HFF-Myc (cell line): ENCODE data around the gene PBX3.

Experiments used
- DNase-seq: peaks from one replicate; pipeline ENCODE4 v3.0.0-alpha.2; 2011; ENCODE audit warnings: low read depth; ENCODE audit errors: extremely low read depth
- H3K4me3 ChIP-seq: replicated peaks from 2 replicates; pipeline ENCODE4 v1.5.1; 2011; ENCODE audit warnings: low read depth, mild to moderate bottlenecking, control low read depth, low read length
- CTCF ChIP-seq: IDR thresholded peaks from 2 replicates; pipeline ENCODE4 v1.5.1; 2012; ENCODE audit warnings: mild to moderate bottlenecking, low read depth, low read length, control low read depth; ENCODE audit errors: missing control alignments

The PBX3 gene

GRCh38 chr9:125752070-125752628 is 5.0 kb downstream of the PBX3 start:
- DNase-seq, result no peak
- no peak overlapping the region for H3K4me3 ChIP-seq
- no peak for TF ChIP-seq CTCF

- H3K4me3 ChIP-seq, result no peak overlapping the region
- DNase-seq, result no peak
- TF ChIP-seq CTCF, result no peak
Measured at GRCh38 chr9:125754096-125754495, 6.9 kb downstream of the PBX3 start.

- no peak overlapping the region for H3K4me3 ChIP-seq
- no peak for TF ChIP-seq CTCF
- DNase-seq, result no peak
Measured at GRCh38 chr9:125755340-125755739, 8.2 kb downstream of the PBX3 start.

- no peak for TF ChIP-seq CTCF
- H3K4me3 ChIP-seq, result no peak overlapping the region
- no peak for DNase-seq
Measured at GRCh38 chr9:125756518-125756917, 9.3 kb downstream of the PBX3 start.

- DNase-seq, result no peak
- H3K4me3 ChIP-seq, result no peak overlapping the region
- no peak for TF ChIP-seq CTCF
Measured at GRCh38 chr9:125757834-125758233, 10.7 kb downstream of the PBX3 start.

GRCh38 chr9:125758986-125759763 is 12.0 kb downstream of the PBX3 start:
- H3K4me3 ChIP-seq, result peak overlapping the region; percentile 23
- TF ChIP-seq CTCF, result no peak
- DNase-seq, result no peak
